Neural cell (in vitro differentiated cells): ENCODE data around the gene ANAPC7.

Experiments used
- CTCF ChIP-seq: fragments of 450-650 bp; IDR thresholded peaks from 2 replicates; pipeline ENCODE4 v1.5.1; 2014; ENCODE audit warnings: antibody characterized with exemption, mild to moderate bottlenecking, moderate library complexity; ENCODE audit not compliant: poor library complexity, severe bottlenecking
- EZH2 ChIP-seq: fragments of 200-600, 300-800 bp; shearing (Covaris generic), sonication (generic); IDR thresholded peaks from 2 replicates; pipeline ENCODE4 v1.6.1; 2014; ENCODE audit warnings: antibody characterized with exemption, low read length, borderline replicate concordance, mild to moderate bottlenecking; ENCODE audit not compliant: insufficient read depth, poor library complexity, severe bottlenecking
- MXI1 ChIP-seq: fragments of 450-650 bp; conservative IDR thresholded peaks from 2 replicates; pipeline ENCODE4 v1.6.1; 2014; ENCODE audit warnings: antibody characterized with exemption, mild to moderate bottlenecking; ENCODE audit not compliant: poor library complexity, severe bottlenecking
- POLR2AphosphoS5 ChIP-seq: IDR thresholded peaks from 2 replicates; pipeline ENCODE4 v1.6.1; 2012

GRCh38 chr12:110352401-110352800, 51.1 kb downstream of the ANAPC7 start:
- TF ChIP-seq CTCF (no peak), POLR2AphosphoS5 (no peak), EZH2 (no peak), MXI1 (no peak)
